Measurements from ENCODE around the gene SLCO1A2.
"Not testable (repeated sequence)": the region's sequence is repeated elsewhere in the genome, so short reads cannot be mapped to it uniquely, and the experiment has no call there.

The SLCO1A2 gene, protein sequence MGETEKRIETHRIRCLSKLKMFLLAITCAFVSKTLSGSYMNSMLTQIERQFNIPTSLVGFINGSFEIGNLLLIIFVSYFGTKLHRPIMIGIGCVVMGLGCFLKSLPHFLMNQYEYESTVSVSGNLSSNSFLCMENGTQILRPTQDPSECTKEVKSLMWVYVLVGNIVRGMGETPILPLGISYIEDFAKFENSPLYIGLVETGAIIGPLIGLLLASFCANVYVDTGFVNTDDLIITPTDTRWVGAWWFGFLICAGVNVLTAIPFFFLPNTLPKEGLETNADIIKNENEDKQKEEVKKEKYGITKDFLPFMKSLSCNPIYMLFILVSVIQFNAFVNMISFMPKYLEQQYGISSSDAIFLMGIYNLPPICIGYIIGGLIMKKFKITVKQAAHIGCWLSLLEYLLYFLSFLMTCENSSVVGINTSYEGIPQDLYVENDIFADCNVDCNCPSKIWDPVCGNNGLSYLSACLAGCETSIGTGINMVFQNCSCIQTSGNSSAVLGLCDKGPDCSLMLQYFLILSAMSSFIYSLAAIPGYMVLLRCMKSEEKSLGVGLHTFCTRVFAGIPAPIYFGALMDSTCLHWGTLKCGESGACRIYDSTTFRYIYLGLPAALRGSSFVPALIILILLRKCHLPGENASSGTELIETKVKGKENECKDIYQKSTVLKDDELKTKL

GRCh38 chr12:21334771-21335325, at the start of gene SLCO1A2:
TSS of gene SLCO1A2 (minus strand) at chr12:21334917. CDS start at chr12:21334647, 270 bp downstream.
- DNase-seq: no peak

GRCh38 chr12:21384261-21384660, 49.5 kb upstream of the SLCO1A2 start:
- DNase-seq: no peak

- DNase-seq: not testable (repeated sequence)
Observed at GRCh38 chr12:21381320-21381719, 46.6 kb upstream of the SLCO1A2 start.

- no peak for DNase-seq
Observed at GRCh38 chr12:21379218-21379617, 44.5 kb upstream of the SLCO1A2 start.

DNA sequence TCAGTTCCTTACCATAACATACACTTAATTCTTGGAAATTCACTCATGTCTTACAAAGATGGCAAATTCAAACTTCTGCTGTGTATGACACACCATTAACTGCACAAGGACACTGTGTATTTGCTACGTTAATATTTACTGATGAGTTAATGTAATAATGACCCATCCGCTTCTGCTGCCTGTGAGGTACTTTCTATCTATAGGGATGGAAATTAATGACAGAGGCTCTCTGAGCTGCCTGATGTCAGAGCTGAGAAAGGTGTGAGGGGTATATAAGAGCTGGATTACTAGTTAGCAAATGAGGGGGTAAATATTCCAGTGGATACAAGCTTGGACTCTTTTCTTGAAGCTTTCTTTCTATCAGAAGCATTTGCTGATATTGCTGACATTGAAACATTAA, 37.9 kb upstream of the SLCO1A2 start, which contains the start of gene IAPP:
IAPP (plus strand) TSS at position 301 of the 400 bp plus-strand sequence. CDS start 450 bp downstream, outside the sequence.
- no peak for DNase-seq

DNA sequence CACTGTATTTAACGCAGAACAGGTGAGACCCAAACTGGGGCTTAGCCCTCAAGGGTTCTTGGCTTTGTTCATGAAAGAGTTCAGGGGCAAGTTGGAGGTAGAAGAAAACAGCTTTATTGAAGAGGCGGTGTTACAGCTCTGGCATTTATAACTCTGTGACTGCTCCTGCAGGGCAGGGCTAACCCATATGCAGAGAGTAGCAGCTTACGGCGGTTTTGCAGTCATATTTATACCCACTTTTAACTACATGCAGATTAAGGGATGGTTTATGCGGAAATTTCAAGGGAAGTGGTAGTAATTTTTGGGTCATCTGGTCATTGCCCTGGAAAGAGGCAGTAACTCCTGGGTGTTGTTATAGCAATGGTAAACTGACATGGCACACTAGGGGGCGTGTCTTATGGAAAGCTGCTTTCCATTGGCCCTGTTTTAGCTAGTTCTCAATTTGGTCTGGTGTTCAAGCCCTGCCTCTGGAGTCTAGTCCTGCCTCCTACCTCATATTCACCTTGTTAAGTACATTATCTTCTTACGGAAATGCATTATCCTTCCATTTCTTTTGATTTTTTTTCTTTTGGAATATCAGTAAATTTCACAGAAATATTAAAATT, 36.2 kb upstream of the SLCO1A2 start:
- no peak for DNase-seq

GRCh38 chr12:21369141-21369980, 34.6 kb upstream of the SLCO1A2 start:
- DNase-seq: no peak

DNA sequence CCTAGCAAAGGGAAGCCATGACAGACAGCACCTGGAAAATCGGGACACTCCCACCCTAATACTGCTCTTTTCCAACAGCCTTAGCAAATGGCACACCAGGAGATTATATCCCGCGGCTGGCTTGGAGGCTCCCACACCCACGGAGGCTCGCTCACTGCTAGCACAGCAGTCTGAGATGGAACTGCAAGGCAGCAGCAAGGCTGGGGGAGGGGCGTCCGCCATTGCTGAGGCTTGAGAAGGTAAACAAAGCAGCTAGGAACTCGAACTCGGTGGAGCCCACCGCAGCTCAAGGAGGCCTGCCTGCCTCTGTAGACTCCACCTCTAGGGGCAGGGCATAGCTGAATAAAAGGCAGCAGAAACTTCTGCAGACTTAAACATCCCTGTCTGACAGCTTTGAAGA, 25.9 kb upstream of the SLCO1A2 start:
- DNase-seq: not testable (repeated sequence)

DNA sequence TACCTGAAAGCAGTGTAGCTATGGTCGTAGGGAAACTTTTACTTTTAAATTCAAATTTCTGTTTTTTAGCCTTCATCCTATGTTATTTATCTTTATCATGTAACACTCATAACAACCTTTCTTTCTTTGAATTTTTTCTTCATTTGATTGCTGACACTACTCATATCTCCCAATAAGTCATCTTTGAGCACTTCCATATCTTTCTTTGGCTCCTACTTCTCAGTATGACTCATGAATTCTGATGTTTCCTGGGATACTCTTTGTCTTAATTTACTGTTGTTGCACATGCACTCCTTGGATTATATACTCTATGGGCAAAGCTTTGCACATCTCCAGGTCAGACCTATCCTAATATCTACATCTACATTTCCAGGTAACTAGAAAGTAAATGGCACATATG, 19.9 kb upstream of the SLCO1A2 start:
- DNase-seq: no peak

GRCh38 chr12:21353948-21354347, 19.2 kb upstream of the SLCO1A2 start:
- DNase-seq: no peak

- DNase-seq: no peak
Observed at GRCh38 chr12:21353487-21353886, 18.8 kb upstream of the SLCO1A2 start.

- DNase-seq: no peak
Observed at GRCh38 chr12:21350975-21351374, 16.3 kb upstream of the SLCO1A2 start.

GRCh38 chr12:21346542-21347205, 12.0 kb upstream of the SLCO1A2 start:
- no peak for DNase-seq

DNA sequence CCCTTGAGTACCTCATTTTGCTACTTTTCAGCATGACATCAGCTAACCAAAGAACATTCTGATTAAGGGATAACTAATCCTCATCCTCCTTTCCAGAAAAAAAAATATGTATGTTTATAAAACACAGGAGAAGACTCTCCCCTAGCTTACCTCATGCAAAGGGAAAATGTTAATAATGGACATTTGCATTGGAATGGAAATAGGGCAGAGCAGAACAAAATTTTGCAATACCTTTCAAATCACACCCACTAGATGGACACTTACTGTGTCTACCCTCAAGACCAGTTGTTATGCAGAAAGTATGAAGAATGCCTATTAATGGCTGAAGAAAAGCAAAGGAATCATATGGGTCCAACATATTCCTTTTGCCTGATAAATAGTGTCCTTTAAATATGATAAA, 8.9 kb upstream of the SLCO1A2 start:
- DNase-seq: no peak

GRCh38 chr12:21341769-21342168, 7.1 kb upstream of the SLCO1A2 start:
- DNase-seq: no peak

- no peak for DNase-seq
Observed at GRCh38 chr12:21340403-21340802, 5.7 kb upstream of the SLCO1A2 start.

GRCh38 chr12:21339921-21340320, 5.2 kb upstream of the SLCO1A2 start:
- DNase-seq: no peak

DNA sequence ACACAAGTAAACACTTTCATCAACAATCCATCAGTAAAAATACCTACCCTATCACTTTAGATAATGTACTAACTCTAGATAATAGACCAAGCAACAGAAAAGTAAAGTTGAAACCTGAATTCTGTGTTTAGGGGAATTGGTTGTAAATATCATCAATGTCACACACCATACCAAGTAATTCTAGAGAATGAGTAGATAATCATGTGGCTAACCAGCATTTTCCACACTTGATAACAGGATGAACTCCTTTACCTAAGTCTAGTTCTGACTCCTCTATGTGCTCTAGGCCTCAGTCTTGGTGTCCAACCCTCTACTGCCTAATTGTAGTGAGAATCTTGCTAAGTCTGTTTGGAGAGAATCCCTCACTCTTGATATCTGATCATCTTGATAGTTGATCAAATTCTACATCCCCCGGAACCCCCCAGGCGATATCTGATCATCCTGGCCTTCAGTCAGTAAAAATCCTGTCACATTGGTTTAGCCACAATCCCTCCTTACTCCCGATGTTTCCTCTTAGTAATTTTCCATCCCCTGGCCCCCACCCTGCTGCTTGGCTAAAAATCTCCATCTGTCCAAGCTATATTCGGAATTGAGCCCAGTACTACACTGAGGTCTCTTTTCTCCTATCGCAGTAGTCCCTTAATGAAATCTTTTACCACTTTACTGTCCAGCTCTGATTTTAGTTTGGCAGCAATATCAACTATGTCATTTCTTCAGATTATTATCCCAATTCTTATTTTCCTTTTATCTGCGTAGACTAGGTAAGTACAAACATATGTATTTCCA, 3.4 kb upstream of the SLCO1A2 start:
- no peak for DNase-seq

DNA sequence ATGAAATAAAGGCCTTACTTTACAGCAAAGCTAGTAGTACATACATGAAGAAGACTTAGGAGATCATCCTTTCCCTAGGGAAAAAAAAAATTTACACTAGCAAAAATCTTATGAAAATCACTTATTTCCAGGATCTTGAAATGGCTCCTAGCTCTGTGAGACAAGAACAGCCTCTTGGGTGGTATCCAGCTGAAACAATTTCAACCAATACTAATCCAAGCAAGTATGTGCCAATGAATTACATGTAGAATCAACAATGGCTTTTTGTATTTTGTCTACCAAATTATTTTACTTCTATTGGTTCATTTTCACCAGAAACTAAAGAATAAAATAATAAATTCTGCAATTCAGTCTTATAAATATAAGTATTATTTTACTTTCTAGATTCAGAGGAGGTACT, 2.7 kb upstream of the SLCO1A2 start:
- DNase-seq: no peak

DNA sequence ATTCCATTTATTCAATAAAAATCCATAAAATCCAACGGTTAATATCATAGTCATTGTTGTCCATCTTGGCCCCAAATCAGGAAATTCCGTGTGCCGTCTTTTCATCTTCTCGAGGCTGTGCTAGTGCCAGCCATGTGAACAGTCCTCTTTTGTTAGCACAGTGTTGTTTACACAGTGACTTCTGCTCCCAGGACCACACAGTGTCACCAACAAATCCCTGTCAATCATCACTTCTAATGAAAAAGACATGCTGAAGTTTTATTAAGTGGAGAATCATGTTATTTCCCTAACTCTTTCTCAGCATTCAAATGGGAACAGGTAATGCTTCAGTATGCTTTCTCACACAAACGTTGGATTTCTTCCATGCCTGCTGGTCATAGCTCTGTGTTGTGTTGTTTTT, 1.9 kb upstream of the SLCO1A2 start:
- no peak for DNase-seq

GRCh38 chr12:21330682-21331253, 3.9 kb downstream of the SLCO1A2 start:
- no peak for DNase-seq

Data from NCI-H1092 (cell line).